HFF-Myc (cell line): Measurements from ENCODE around the gene TNP2.

Source experiments
- DNase-seq: peaks from one replicate; pipeline ENCODE4 v3.0.0-alpha.2; 2011; ENCODE audit warnings: low read depth; ENCODE audit errors: extremely low read depth
- H3K4me3 ChIP-seq: replicated peaks from 2 replicates; pipeline ENCODE4 v1.5.1; 2011; ENCODE audit warnings: low read depth, mild to moderate bottlenecking, control low read depth, low read length
- TF ChIP-seq, protein P1 (sequence below): IDR thresholded peaks from 2 replicates; pipeline ENCODE4 v1.5.1; 2012; ENCODE audit warnings: mild to moderate bottlenecking, low read depth, low read length, control low read depth; ENCODE audit errors: missing control alignments

TNP2 gene

DNA sequence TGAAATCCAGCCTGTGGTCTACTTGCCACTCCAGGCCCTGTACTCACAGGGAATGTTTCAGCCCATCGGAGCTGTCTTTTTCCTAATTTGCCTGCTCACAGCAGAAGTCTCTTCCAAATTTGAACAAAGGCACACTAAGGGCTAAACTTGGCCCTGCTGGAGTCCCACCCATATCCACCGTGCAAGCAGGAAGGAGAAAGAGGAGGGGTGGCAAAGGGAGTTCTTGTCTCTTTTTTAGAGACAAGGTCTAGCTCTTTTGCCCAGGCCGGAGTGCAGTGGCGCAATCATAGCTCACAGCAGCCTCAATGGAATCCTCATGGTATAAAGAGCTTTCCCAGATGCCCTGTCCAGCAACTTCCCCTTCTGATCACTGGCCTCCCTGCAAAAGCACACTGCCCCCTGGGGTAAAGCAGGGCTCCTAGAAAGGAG lies 14.7 kb upstream of the TNP2 start:
- TF ChIP-seq, protein P1, sequence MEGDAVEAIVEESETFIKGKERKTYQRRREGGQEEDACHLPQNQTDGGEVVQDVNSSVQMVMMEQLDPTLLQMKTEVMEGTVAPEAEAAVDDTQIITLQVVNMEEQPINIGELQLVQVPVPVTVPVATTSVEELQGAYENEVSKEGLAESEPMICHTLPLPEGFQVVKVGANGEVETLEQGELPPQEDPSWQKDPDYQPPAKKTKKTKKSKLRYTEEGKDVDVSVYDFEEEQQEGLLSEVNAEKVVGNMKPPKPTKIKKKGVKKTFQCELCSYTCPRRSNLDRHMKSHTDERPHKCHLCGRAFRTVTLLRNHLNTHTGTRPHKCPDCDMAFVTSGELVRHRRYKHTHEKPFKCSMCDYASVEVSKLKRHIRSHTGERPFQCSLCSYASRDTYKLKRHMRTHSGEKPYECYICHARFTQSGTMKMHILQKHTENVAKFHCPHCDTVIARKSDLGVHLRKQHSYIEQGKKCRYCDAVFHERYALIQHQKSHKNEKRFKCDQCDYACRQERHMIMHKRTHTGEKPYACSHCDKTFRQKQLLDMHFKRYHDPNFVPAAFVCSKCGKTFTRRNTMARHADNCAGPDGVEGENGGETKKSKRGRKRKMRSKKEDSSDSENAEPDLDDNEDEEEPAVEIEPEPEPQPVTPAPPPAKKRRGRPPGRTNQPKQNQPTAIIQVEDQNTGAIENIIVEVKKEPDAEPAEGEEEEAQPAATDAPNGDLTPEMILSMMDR, result peak; percentile 23
- no peak overlapping the region for H3K4me3 ChIP-seq
- no peak for DNase-seq

DNA sequence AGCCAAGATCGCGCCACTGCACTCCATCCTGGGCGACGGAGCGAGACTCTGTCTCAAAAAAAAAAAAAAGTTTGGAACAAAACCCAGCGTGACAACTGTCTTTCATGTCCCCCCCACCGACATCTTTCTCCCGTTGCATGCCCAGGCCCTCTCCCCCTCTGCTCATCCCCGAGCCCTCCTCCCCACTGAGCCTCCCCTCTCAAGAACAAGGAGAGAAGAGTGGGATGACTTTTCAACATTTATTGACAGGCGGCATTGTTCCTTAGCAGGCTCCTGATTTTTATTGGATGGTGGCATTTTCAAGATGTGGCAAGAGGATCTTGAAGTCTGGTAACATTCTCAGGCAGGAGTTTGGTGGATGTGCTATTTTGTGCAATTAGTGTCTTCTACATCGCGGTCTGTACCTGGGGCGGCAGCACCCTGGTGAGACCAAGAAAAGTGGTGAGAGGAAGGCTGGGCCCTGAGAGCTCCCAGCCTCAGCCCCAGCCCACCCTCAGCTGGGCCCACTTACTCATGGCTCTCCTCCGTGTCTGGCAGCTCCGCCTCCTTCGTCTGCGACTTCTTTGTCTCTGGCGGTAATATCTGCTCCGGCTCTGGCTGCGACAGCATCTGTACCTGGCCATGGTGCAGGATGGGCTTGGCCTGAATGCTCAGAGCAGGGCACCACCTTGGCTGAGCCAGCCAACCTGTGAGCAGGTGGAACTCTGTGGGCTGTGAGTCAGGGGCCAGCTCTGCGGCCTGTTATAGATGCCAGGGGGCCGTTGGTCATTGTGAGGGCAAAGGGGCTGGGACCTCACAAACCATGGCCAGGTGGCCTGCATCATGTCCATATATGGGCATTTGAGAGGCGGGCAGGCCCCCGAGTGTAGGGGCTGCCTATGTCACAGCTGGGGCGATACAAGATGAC lies 11.7 kb upstream of the TNP2 start, which contains the start of gene PRM1:
Gene PRM1 (minus strand): TSS at position 715 of the 907 bp plus-strand sequence. CDS start 92 bp downstream, at position 623.
- H3K4me3 ChIP-seq, result no peak within 1 kb of the TSS
- no peak for DNase-seq
- TF ChIP-seq, protein P1, result no peak

DNA sequence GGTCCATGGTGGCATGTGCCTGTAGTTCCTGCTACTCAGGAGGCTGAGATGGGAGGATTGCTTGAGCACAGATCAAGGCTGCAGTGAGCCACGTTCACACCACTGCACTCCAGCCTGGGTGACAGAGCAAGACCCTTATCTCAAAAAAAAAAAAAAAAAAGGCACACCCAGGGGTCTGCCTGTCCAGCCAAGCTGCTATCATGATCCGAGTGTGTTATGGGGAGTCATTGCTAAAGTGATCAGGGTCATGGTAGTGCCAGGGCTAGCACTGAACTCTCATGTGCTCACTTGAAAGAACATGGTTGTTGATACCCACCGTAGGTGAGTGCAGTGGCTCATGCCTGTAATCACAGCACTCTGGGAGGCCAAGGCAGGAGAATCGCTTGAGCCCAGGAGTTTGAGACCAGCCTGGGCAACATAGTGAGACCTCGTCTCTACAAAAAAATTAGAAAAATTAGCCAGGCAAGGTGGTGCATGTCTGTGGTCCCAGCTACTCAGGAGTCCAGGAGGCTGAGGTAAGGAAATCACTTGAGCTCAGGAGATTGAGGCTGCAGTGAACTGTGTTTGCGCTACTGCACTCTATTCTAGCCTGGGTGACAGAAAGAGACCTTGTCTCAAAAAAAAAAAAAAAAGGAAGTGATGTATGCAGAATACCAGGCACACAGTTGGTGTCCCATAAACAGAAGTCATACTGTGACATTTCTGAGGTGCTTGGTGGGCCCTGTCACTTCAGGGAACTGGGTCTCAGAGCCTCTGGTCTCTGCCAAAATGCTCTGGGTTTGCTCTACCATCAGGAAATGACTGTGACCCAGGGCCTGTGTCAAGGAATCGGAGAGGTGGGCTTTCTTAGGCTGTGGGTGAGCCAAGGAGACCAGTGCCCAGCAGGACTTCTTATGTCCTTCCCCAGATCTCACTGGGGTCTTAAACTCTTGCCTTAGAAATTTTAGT lies 9.8 kb upstream of the TNP2 start:
- TF ChIP-seq, protein P1, result no peak
- DNase-seq, result no peak
- no peak overlapping the region for H3K4me3 ChIP-seq

DNA sequence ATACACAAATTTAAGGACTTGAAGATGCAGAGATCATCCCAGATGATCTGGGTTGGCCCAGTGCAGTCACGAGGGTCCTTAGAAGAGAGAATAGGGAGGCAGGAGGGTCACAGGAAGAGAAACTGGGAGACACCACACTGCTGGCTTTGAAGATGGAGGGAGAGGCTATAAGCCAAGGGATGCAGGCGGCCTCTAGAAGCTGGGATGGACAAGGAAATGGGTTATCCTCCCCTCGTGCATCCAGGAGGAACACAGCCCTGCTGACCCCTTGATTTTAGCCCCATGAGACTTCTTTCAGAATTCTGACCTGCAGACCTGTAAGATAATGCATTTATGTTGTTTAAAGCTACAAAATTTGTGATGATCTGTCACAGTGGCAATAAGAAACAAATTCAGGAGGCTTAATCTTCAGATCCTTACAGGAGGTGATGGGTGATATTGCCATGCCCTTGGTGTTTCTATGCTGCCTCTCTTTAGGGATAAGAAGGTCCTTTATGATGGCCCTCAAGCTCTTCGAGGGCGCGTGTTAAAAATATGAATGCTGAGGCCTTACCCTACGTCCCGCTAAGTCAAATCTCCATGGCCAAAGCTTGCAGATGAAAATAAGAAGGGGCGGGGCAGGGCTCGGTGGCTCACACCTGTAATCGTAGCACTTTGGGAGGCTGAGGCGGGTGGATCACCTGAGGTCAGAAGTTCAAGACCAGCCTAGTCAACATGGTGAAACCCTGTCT lies 8.6 kb upstream of the TNP2 start:
- TF ChIP-seq, protein P1, result no peak
- no peak overlapping the region for H3K4me3 ChIP-seq
- DNase-seq, result no peak

DNA sequence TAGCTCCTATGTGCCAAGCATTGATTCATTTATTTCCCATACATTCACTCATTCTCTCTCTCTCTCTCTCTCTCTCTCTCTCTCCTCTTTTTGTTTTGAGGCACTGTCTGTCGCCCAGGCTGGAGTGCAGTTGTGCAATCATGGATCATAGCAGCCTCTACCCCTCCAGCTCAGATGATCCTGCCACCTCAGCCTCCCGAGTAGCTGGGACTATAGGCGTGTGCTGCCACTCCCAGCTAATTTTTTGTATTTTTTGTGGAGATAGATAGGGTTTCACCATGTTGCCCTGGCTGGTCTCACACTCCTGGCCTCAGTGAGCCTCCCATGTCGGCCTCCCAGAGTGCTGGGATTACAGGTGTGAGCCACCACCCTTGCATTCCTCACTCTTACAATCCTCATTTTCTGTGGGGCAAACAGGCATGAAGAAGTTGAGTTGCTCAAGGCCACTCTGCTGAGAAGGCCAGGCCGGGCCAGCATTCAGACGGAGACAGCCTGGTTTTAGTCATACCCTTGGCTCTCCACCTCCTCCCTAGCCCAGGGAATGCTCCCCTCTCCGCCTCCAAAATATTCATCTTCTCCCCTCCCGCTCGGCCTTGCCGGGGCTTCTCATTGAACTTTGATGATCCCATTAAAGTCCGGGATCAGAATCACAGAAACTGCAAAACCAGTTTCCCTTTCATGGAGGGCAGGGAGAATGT lies 7.9 kb upstream of the TNP2 start:
- DNase-seq, result no peak
- no peak overlapping the region for H3K4me3 ChIP-seq
- TF ChIP-seq, protein P1, result no peak
